ENCODE results near the gene DVL1. TPM values are rescaled to one million over a fixed set of nuclear protein-coding genes. Genes with fewer than 3 reads are reported as not detected.

DVL1 gene
- total and polyA plus RNA-seq, 2 experiments from 2014 or later: 8.6 to 113 TPM

GRCh38 chr1:1345860-1346500 is 3.2 kb downstream of the DVL1 start:
- peaks cover 23% of the 10 kb centered on the region for H3K4me1 ChIP-seq (ENCODE audit: insufficient read depth)
- 67 to 68% methylated on average over 12 of the region's 12 CpGs for WGBS, 2 experiments (ENCODE audit: low coverage in 1 of 2, low lambda C conversion rate in 2 of 2, missing lambda C conversion rate in 2 of 2)
- no peaks in the 10 kb centered on the region for H3F3A ChIP-seq (ENCODE audit: insufficient read depth)
- no peaks in the 10 kb centered on the region for H3K27me3 ChIP-seq (replicated peaks; ENCODE audit: insufficient read depth)
- no peaks in the 10 kb centered on the region for H3K9me2 ChIP-seq (ENCODE audit: insufficient read depth)
- H3K4me3 ChIP-seq: no peak overlapping the region
- no peaks in the 10 kb centered on the region for H4K20me1 ChIP-seq (ENCODE audit: insufficient read depth)
- in situ Hi-C loops (cut with MboI): no loop called here
- H3K4me2 ChIP-seq (ENCODE audit: unreplicated experiment): peak overlapping the region; percentile 19
- peaks cover 76% of the 10 kb centered on the region for H3K79me2 ChIP-seq (ENCODE audit: insufficient read depth)
- peak overlapping the region; percentile 33; the same call in 1 of the 2 replicates for H3K9ac ChIP-seq
- no peak overlapping the region for H2AFZ ChIP-seq
- DNase-seq: no peak
- no peaks in the 10 kb centered on the region for H3K9me3 ChIP-seq (ENCODE audit: low read depth)
- TF ChIP-seq EZH2 (IDR thresholded peaks at IDR 0.05; ENCODE audit: insufficient read depth, poor library complexity, severe bottlenecking) (no peak), EZH2phosphoT487 (IDR thresholded peaks at IDR 0.05; ENCODE audit: insufficient read depth, low read depth) (no peak)
- H3K27ac ChIP-seq: peak overlapping the region; percentile 41; the same call in 1 of the 2 replicates
- no peaks in the 10 kb centered on the region; the same call in 1 of the 2 replicates for H3K36me3 ChIP-seq (ENCODE audit: low read depth)

- H2AFZ ChIP-seq: no peak overlapping the region
- H3K27me3 ChIP-seq (replicated peaks; ENCODE audit: insufficient read depth): no peaks in the 10 kb centered on the region
- H3K4me3 ChIP-seq: no peak overlapping the region
- no peaks in the 10 kb centered on the region for H3K9me2 ChIP-seq (ENCODE audit: insufficient read depth)
- DNase-seq: no peak
- no peaks in the 10 kb centered on the region; the same call in 1 of the 2 replicates for H3K36me3 ChIP-seq (ENCODE audit: low read depth)
- H3F3A ChIP-seq (ENCODE audit: insufficient read depth): no peaks in the 10 kb centered on the region
- in situ Hi-C loops (cut with MboI): no loop called here
- no peaks in the 10 kb centered on the region for H3K9me3 ChIP-seq (ENCODE audit: low read depth)
- H3K9ac ChIP-seq: peak overlapping the region; percentile 47
- no peak overlapping the region for H3K4me2 ChIP-seq (ENCODE audit: unreplicated experiment)
- H3K79me2 ChIP-seq (ENCODE audit: insufficient read depth): peaks cover 79% of the 10 kb centered on the region
- H4K20me1 ChIP-seq (ENCODE audit: insufficient read depth): no peaks in the 10 kb centered on the region
- H3K4me1 ChIP-seq (ENCODE audit: insufficient read depth): peaks cover 23% of the 10 kb centered on the region
- WGBS, 2 experiments (ENCODE audit: low coverage in 1 of 2, low lambda C conversion rate in 2 of 2, missing lambda C conversion rate in 2 of 2): 75 to 82% methylated on average over 8 to 16 of the region's 16 CpGs
- TF ChIP-seq EZH2phosphoT487 (IDR thresholded peaks at IDR 0.05; ENCODE audit: insufficient read depth, low read depth): no peak
- TF ChIP-seq EZH2 (IDR thresholded peaks at IDR 0.05; ENCODE audit: insufficient read depth, poor library complexity, severe bottlenecking): no peak
- H3K27ac ChIP-seq: peak overlapping the region; percentile 41; the same call in 1 of the 2 replicates
Observed at GRCh38 chr1:1345384-1345783, 3.8 kb downstream of the DVL1 start.

- Histone ChIP-seq H4K20me1 (ENCODE audit: insufficient read depth) (no peaks in the 10 kb centered on the region), H3K36me3 (ENCODE audit: low read depth) (no peaks in the 10 kb centered on the region; the same call in 1 of the 2 replicates), H3K4me2 (ENCODE audit: unreplicated experiment) (peak overlapping the region; percentile 61), H3F3A (ENCODE audit: insufficient read depth) (no peaks in the 10 kb centered on the region), H3K4me1 (ENCODE audit: insufficient read depth) (peaks cover 23% of the 10 kb centered on the region), H3K27me3 (replicated peaks; ENCODE audit: insufficient read depth) (no peaks in the 10 kb centered on the region), H3K4me3 (peak overlapping the region; percentile 42; the same call in 1 of the 2 replicates), H3K9ac (peak overlapping the region; percentile 47), H3K27ac (peak overlapping the region; percentile 41), H3K9me2 (ENCODE audit: insufficient read depth) (no peaks in the 10 kb centered on the region), H3K79me2 (ENCODE audit: insufficient read depth) (peaks cover 79% of the 10 kb centered on the region), H2AFZ (no peak overlapping the region), H3K9me3 (ENCODE audit: low read depth) (no peaks in the 10 kb centered on the region)
- TF ChIP-seq EZH2phosphoT487 (IDR thresholded peaks at IDR 0.05; ENCODE audit: insufficient read depth, low read depth) (no peak), EZH2 (IDR thresholded peaks at IDR 0.05; ENCODE audit: insufficient read depth, poor library complexity, severe bottlenecking) (no peak)
- DNase-seq: peak; percentile 93
- in situ Hi-C loops (cut with MboI): no loop called here
- WGBS, 2 experiments (ENCODE audit: low coverage in 1 of 2, low lambda C conversion rate in 2 of 2, missing lambda C conversion rate in 2 of 2): 41 to 64% methylated on average over 10 to 13 of the region's 15 CpGs
Observed at GRCh38 chr1:1344655-1345361, 4.4 kb downstream of the DVL1 start.

GRCh38 chr1:1343811-1344421 is 5.3 kb downstream of the DVL1 start:
- no peak overlapping the region; the same call in 1 of the 2 replicates for H3K27ac ChIP-seq

More at GRCh38 chr1:1343811-1344421, 5.3 kb downstream of the DVL1 start:
- no peak for TF ChIP-seq EZH2 (IDR thresholded peaks at IDR 0.05; ENCODE audit: insufficient read depth, poor library complexity, severe bottlenecking)
- TF ChIP-seq EZH2phosphoT487 (IDR thresholded peaks at IDR 0.05; ENCODE audit: insufficient read depth, low read depth): no peak
- 85 to 89% methylated on average over 23 to 24 of the region's 24 CpGs for WGBS, 2 experiments (ENCODE audit: low coverage in 1 of 2, low lambda C conversion rate in 2 of 2, missing lambda C conversion rate in 2 of 2)
- H3K36me3 ChIP-seq (ENCODE audit: low read depth): no peaks in the 10 kb centered on the region; the same call in 1 of the 2 replicates
- peaks cover 79% of the 10 kb centered on the region for H3K79me2 ChIP-seq (ENCODE audit: insufficient read depth)
- no peak overlapping the region for H3K9ac ChIP-seq
- no peaks in the 10 kb centered on the region for H4K20me1 ChIP-seq (ENCODE audit: insufficient read depth)
- no peak overlapping the region for H3K4me2 ChIP-seq (ENCODE audit: unreplicated experiment)
- no peaks in the 10 kb centered on the region for H3K9me3 ChIP-seq (ENCODE audit: low read depth)
- no peaks in the 10 kb centered on the region for H3K9me2 ChIP-seq (ENCODE audit: insufficient read depth)
- no peaks in the 10 kb centered on the region for H3F3A ChIP-seq (ENCODE audit: insufficient read depth)
- H2AFZ ChIP-seq: no peak overlapping the region
- no peak for DNase-seq
- H3K4me3 ChIP-seq: no peak overlapping the region
- H3K4me1 ChIP-seq (ENCODE audit: insufficient read depth): peaks cover 23% of the 10 kb centered on the region
- no peaks in the 10 kb centered on the region for H3K27me3 ChIP-seq (replicated peaks; ENCODE audit: insufficient read depth)
- in situ Hi-C loops (cut with MboI): no loop called here
